LNCaP clone FGC (cell line): Measurements from ENCODE around the gene WARS2.

Experiments used
- DNase-seq: peaks from one replicate; pipeline ENCODE4 v3.0.0-alpha.2; 2011; ENCODE audit warnings: low read depth
- H3K4me3 ChIP-seq: 2 replicates; pipeline ENCODE4 v1.5.1; 2011; ENCODE audit warnings: mild to moderate bottlenecking, low read depth, low read length, control low read depth
- CTCF ChIP-seq: IDR thresholded peaks from 2 replicates; pipeline ENCODE4 v1.5.1; 2012; ENCODE audit warnings: mild to moderate bottlenecking; ENCODE audit not compliant: control insufficient read depth, insufficient read depth; ENCODE audit errors: extremely low read depth

WARS2 gene

GRCh38 chr1:119103764-119104163 is 36.7 kb downstream of the WARS2 start:
- no peak for TF ChIP-seq CTCF
- no peak overlapping the region for H3K4me3 ChIP-seq
- DNase-seq: no peak

- DNase-seq: no peak
- no peak overlapping the region for H3K4me3 ChIP-seq
- no peak for TF ChIP-seq CTCF
Measured at GRCh38 chr1:119102051-119102450, 38.4 kb downstream of the WARS2 start.

- no peak overlapping the region for H3K4me3 ChIP-seq
- TF ChIP-seq CTCF: no peak
- DNase-seq: peak; percentile 44
Measured at GRCh38 chr1:119101563-119101962, 38.9 kb downstream of the WARS2 start.

- H3K4me3 ChIP-seq: no peak overlapping the region
- TF ChIP-seq CTCF: no peak
- no peak for DNase-seq
Measured at GRCh38 chr1:119099775-119100174, 40.7 kb downstream of the WARS2 start.

- H3K4me3 ChIP-seq: no peak overlapping the region
- no peak for TF ChIP-seq CTCF
- DNase-seq: no peak
Measured at GRCh38 chr1:119097380-119097779, 43.1 kb downstream of the WARS2 start.

- no peak for DNase-seq
- no peak overlapping the region for H3K4me3 ChIP-seq
- TF ChIP-seq CTCF: no peak
Measured at GRCh38 chr1:119093721-119094120, 46.7 kb downstream of the WARS2 start.

GRCh38 chr1:119091618-119092017 is 48.8 kb downstream of the WARS2 start:
- no peak for TF ChIP-seq CTCF
- DNase-seq: no peak

More at GRCh38 chr1:119091618-119092017, 48.8 kb downstream of the WARS2 start:
- no peak overlapping the region for H3K4me3 ChIP-seq
